HG03159 (cell line): ENCODE measurements around the gene CTXND1.

Experiments used
- ATAC-seq: cut with Tn5 transposase; IDR thresholded peaks from one replicate; pipeline ENCODE4 v1.9.1; 2021; ENCODE audit warnings: mild to moderate bottlenecking, moderate library complexity; ENCODE audit not compliant: unreplicated experiment

CTXND1 gene

DNA sequence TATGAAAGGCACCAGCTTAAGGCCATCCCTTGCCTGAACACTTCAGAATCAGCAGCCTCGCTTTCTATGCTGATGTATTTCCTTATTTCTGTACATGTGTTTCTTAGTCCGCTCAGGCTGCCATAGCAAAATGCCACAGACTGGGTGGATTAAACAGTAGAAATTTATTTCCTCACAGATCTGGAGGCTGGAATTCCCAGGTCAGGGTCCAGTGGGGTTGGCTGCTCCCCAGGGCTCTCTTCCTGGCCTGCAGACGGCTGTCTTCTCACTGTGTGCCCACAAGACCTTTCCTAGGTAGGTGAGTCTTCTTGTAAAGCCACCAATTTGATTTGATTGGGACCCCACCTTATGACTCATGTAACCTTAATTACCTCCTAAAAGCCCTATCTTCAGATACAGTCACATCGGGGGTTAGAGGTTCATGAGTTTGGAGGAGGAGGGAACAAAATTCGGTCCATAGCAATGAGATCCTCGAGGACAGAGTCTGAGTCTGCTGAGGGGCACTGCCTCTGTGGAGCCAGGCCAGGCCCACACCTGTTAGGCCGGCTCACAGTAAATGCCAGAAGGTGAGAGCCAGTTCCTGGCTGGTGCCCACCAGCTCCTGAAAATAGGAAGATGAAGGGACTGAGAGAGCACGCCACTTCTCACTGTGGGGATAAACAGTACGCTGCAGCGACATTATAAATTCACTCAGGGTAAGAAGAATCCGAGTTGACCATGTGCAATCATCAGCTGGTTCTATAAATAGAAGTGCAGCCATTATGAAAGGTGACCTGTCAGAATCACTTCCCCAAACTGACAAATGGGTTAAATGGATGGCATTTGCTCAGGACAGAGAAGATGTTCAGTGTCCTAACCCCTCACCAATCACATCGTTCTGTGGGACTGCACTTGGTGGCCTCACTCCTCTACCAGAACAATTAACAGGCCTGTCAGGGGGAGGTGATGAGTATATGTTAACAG, 41.1 kb downstream of the CTXND1 start:
- no peak for ATAC-seq

DNA sequence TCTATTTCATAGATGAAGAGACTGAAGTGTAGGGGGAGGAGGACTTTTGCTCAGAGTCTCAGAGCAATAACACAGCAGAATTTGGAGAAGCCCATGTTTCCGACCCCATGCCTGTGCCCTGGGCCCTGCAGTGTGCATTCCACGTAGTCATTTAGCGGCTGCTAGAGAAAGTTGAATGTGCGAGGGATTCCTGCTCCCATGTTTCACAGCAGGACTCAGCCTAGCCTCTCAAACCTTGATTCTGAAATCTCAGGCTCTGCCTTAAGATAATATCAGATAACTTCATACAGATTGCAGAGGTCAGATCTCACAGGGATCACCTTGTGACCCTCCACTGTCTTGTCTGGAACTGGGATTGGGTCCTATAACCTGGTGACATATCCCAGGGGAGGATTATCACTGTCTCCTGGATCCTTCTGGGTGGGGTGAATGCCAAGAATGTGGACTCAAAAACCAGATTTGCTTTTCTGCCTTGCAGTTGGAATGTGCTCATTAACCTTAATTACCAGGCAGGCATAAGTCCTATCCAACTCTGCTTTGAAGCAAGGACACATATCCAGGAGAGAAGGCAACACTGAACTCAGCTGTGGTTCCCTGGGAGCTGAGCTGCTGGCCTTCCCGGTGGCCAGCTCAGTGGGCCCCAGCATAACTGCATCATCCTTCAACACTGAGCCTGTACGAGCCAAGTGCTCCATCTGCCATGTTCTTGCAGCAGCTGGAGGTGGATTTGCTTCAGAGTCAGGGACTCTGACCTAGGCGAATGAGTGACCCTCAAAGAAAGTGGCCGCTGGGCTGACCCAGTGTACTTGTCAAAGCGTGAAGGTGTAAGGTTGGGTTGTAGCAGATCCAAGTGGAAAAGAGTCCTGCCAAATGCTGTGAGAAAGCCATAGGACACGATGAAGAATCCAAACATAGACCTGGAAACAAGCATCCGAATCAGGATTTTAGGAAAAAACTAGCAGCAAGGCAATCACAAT, 43.0 kb downstream of the CTXND1 start:
- no peak for ATAC-seq

- ATAC-seq, result no peak
Observed at GRCh38 chr15:80207887-80208286, 44.1 kb downstream of the CTXND1 start.

DNA sequence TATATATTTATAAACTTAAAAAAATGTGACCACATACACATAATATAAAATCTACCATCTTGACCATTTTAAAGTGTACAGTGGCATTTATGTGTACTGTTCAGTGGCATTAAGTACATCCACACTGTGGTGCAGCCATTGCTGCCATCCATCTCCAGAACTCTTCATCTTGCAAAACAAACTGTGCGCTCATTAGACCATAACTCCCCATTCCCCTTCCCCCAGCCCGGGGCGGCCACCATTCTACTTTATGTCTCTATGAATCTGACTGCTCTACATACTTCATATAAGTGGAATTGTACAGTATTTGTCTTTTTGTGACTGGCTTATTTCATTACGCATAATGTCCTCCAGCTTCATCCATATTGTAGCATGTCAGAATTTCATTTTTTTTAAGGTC, 47.8 kb downstream of the CTXND1 start:
- ATAC-seq, result no peak

GRCh38 chr15:80203361-80203885, 48.6 kb downstream of the CTXND1 start:
- ATAC-seq, result no peak

GRCh38 chr15:80202641-80203360, 49.2 kb downstream of the CTXND1 start:
- ATAC-seq, result no peak

- no peak for ATAC-seq
Observed at GRCh38 chr15:80202016-80202315, 50.0 kb downstream of the CTXND1 start.

DNA sequence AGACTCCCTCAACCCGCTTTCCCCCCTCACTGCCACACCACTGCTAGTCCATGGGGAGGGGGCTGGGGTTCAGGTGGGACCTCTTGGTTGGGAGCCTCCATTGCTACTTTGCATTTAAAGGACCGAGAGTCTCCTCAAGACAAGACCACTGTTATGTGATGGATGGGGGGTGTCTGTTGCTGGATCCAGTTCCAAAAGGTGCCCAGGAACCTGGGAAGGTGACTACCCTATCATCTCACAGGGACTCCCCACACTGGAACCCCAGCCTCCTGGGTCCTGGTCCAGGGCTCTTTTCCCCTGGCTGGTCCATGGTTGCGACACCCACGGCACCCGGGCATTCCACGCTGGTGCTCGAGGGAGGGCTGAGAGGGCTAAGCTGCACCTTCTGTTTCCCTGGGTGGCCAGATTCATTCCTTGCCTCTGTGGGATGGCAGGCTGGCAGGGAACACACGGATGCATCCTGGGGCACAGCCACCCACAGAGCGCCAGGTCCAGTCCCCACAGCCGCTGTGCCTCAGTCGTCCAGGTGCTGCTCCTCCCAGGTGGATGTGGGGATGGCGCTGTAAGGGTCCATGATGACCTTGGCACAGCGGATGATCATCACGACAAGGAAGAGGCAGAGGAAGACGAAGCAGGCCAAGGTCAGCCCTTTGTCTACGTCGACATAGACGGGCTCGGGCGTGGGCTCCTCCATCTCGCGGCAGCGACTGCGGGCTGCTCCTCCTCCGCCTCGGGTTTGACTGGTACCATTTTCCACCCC, 50.6 kb downstream of the CTXND1 start:
- ATAC-seq, result no peak

DNA sequence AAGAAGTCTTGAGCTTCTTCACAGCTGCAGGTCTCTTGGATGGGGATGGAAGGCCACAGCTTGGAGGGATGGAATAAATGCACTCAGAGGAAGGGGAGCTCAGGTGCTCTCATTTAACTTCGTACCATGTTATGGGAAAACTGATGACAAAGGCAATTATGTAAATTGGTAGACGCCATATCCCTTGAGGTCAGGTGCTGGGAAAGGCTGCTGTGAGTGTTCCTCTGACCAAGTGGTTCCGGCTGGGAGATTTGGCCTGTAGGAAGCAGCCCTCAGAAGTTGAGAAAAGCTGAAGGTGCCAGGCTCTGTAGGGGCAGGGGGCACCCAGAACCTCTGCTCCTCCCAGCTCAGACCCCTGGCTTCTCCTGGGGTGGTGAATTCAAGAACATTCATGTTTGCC, 52.1 kb downstream of the CTXND1 start:
- no peak for ATAC-seq

DNA sequence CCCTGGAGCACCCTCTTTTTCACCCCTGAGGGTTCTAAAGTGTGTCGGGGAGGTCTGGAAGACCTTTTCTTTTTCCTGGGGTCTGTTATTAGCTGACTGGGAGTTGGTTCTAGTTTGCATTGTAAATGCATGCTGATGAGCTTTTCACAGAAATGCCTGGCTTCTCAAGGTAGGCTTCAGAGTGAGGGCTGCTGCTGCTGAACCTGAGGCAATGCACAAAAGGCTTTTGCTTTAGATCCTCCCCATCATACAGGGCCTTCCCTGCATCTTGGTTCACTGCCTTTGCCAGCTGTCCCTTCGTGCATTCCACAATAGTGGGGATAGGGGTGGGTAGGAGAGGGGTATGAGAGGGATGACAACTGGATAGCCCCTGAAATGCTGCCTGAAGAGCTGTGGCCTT, 52.6 kb downstream of the CTXND1 start:
- ATAC-seq, result no peak

DNA sequence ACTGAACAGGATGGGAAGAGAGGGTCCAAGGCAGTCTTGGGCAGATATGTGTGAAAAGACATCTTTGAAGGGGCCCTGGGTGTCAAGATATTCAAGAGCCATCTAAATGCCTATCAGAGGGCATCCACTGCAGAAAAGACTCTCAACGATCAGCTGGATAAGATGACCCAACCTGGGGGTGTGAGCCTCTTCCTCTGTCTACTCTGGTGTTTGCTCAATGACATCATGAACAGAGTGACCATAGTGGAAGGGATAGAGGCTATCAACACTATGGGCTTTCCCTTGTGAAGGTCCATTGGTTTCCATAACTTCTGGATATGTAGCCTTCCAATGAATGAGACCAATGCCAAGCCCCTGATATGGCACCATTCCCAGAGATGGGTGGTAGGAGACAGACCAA, 57.1 kb downstream of the CTXND1 start:
- no peak for ATAC-seq

DNA sequence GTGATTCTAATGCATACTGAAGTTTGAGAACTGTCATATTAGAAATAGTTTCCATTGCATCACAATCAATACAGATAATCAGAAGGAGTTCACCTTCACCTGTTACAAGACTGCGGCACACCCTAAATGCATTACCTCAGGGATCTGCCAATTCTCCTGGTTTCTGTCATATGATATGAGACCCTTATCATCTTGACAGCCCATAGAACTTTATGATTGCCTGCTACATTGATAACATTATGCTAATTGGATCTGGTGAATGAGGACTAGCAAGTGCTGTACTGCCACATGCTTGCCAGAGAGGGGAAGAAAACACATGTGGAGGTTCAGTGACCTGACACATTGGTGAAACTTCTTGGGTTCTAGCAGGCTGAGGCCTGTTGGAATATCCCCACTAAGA, 57.8 kb downstream of the CTXND1 start:
- ATAC-seq, result no peak

- no peak for ATAC-seq
Observed at GRCh38 chr15:80191897-80192595, 60.0 kb downstream of the CTXND1 start.

DNA sequence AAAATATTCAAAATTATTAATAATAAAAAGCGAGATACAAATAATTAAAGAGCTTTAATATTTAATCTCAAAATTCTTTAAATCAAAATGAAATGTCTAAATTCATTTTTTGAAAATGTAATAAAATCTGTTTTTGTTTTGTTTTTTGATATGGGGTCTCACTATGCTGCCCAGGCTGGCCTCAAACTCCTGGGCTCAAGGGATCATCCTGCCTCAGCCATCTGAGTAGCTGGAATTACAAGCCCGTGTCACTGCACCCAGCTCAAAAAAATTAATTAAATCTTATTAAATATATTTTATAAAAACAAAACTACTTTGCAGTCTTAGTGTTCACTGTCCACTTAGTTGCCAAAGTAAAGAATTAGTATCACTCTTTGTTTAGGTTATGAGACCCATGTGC, 60.8 kb downstream of the CTXND1 start:
- no peak for ATAC-seq

GRCh38 chr15:80188251-80188650, 63.8 kb downstream of the CTXND1 start:
- ATAC-seq, result no peak

- ATAC-seq, result no peak
Observed at GRCh38 chr15:80186597-80186996, 65.4 kb downstream of the CTXND1 start.

GRCh38 chr15:80186066-80186465, 65.9 kb downstream of the CTXND1 start:
- ATAC-seq, result no peak

GRCh38 chr15:80185152-80185551, 66.9 kb downstream of the CTXND1 start:
- ATAC-seq, result no peak

DNA sequence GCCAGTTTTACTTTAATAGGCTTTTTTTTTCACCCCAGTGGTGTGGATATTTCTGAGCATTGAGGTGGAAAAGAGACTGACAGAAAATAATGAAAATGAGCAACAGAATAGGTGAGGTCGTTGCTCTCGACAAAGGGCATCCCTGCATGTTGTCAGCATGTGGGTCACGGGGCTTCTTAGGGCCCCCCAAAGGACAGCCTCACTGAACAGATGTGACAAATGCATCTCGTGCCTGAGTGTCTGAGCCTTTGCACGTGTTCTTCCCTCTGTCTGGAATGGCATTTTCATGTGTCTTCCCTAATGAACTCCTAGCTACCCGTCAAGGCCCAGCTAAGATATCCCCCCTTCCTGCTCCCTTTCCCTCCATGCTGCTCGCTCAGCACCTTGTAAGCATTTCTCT, 67.5 kb downstream of the CTXND1 start:
- ATAC-seq, result no peak

GRCh38 chr15:80183886-80184285, 68.1 kb downstream of the CTXND1 start:
- no peak for ATAC-seq
